ENCODE data around the gene GALNT14.

GALNT14 gene

DNA sequence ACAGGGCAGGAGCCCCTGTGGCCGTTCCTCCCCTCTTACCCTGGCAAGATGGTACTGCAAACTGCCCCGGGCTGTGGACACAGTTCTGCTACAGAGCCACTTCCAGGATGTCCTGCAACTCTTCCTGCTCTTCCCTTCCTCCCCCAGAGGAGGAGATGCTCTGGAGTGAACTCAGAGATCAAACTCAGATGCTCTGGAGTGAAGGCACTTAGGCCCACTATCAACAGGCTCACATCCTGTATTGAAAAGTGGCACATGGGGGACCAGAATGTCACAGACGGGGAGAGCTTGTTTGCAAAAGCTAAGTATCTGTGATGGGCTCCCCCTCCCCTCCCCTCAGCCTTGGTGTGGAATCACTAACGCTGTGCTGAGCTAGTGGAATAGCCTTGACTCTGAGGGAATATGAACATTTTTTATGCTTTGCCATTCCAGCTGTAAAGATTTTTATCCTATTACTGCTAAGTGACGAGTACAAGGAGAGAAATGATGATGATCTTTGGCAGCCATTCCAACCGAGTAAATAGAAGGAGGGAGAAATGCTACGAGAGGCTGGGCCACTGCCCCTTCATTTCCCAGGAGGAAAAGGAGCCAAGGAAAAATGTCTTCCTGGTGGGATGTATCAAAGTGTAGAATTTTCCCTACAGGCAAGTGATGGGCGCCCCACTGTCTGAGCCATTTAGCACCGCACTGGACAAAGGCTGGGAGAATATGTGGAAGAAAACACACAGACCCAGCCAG, 152.6 kb downstream of the GALNT14 start:
- DNase-seq (ENCODE audit: insufficient read length, low spot score) (no peak), FAIRE-seq (no peak)
- TF ChIP-seq POLR2AphosphoS5 (IDR thresholded peaks at IDR 0.05; ENCODE audit: low read depth, low read length) (no peak), TAF1 (IDR thresholded peaks at IDR 0.05; ENCODE audit: low read depth, low read length) (no peak), POLR2A (IDR thresholded peaks at IDR 0.05; ENCODE audit: low read depth, low read length) (no peak), POU2F2 (IDR thresholded peaks at IDR 0.05; ENCODE audit: low read depth, low read length) (no peak), SPI1 (IDR thresholded peaks at IDR 0.05; ENCODE audit: low read depth, low read length) (no peak), PAX5 (IDR thresholded peaks at IDR 0.05; ENCODE audit: insufficient read depth, low read length, severe bottlenecking) (no peak)

DNA sequence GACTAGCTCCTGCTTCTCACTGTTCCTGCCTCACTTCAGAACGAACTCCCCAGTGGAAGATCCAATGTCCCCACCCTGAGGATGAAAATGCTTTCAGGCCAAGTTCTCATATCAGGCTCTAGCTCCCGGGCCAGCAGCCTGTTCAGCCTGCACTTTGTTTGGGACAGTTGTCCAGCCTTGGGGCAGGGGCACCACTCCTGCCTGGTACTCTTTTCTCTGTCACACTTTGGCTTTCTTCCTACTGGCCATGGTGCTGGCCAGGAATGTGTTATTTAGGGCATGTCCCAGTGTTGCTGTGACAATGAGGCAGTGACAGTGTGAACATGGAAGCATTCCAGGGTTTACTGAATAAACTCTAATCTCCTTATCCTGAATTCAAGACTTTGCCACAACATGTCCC, 154.1 kb downstream of the GALNT14 start:
- TF ChIP-seq POU2F2 (IDR thresholded peaks at IDR 0.05; ENCODE audit: low read depth, low read length) (no peak), SPI1 (IDR thresholded peaks at IDR 0.05; ENCODE audit: low read depth, low read length) (no peak), POLR2A (IDR thresholded peaks at IDR 0.05; ENCODE audit: low read depth, low read length) (no peak), POLR2AphosphoS5 (IDR thresholded peaks at IDR 0.05; ENCODE audit: low read depth, low read length) (no peak), PAX5 (IDR thresholded peaks at IDR 0.05; ENCODE audit: insufficient read depth, low read length, severe bottlenecking) (no peak), TAF1 (IDR thresholded peaks at IDR 0.05; ENCODE audit: low read depth, low read length) (no peak)
- FAIRE-seq (no peak), DNase-seq (ENCODE audit: insufficient read length, low spot score) (no peak)

DNA sequence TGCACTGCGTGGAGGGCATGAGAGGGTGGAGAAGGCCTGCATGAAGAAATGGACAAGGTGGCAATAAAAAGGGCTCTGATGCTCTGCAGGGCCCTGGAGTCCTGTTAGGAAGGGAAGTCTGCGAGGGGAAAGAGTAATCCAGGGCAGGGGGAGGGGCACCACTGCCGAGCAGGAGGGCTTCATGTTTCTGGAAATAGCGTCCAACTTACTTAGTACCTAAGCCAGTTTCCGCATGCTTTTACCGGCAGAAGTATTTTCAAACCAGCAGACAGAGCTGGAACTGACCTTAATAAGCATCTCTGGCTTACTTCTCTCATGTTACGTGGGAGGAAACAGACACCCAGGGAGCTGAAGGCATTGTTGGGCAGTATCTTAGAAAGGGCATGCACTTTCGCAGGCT, 156.7 kb downstream of the GALNT14 start:
- TF ChIP-seq POLR2AphosphoS5 (IDR thresholded peaks at IDR 0.05; ENCODE audit: low read depth, low read length) (no peak), SPI1 (IDR thresholded peaks at IDR 0.05; ENCODE audit: low read depth, low read length) (no peak), PAX5 (IDR thresholded peaks at IDR 0.05; ENCODE audit: insufficient read depth, low read length, severe bottlenecking) (no peak), TAF1 (IDR thresholded peaks at IDR 0.05; ENCODE audit: low read depth, low read length) (no peak), POU2F2 (IDR thresholded peaks at IDR 0.05; ENCODE audit: low read depth, low read length) (no peak), POLR2A (IDR thresholded peaks at IDR 0.05; ENCODE audit: low read depth, low read length) (no peak)
- FAIRE-seq (no peak), DNase-seq (ENCODE audit: insufficient read length, low spot score) (no peak)

- TF ChIP-seq POLR2AphosphoS5 (IDR thresholded peaks at IDR 0.05; ENCODE audit: low read depth, low read length) = no peak
- TF ChIP-seq POU2F2 (IDR thresholded peaks at IDR 0.05; ENCODE audit: low read depth, low read length) = no peak
- TF ChIP-seq PAX5 (IDR thresholded peaks at IDR 0.05; ENCODE audit: insufficient read depth, low read length, severe bottlenecking) = no peak
- TF ChIP-seq POLR2A (IDR thresholded peaks at IDR 0.05; ENCODE audit: low read depth, low read length) = no peak
- no peak for TF ChIP-seq SPI1 (IDR thresholded peaks at IDR 0.05; ENCODE audit: low read depth, low read length)
- no peak for TF ChIP-seq TAF1 (IDR thresholded peaks at IDR 0.05; ENCODE audit: low read depth, low read length)
- no peak for DNase-seq (ENCODE audit: insufficient read length, low spot score)
- FAIRE-seq = no peak
Observed at GRCh38 chr2:30981096-30981495, 157.1 kb downstream of the GALNT14 start.

DNA sequence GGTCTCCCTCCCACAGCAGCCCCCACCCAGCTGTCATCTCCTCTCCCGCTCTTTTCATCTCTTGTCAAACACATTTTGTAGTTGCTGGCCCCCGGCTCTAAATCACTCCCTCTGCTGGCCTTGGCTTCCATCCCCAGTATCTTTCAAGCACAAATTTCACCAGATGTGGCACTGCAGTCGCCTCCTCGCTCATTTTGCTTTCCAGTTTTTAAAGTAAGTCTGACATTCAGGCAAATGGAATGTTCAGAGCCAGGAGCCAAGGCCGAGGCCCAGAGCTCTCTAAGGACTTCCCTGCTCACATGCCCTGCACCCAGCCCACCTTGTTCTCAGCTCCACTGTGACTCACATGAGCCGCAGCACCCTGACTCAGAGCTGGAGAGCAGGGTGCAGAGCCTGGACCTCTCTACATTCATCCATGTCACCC, 158.4 kb downstream of the GALNT14 start:
- no peak for DNase-seq (ENCODE audit: insufficient read length, low spot score)
- no peak for TF ChIP-seq POLR2A (IDR thresholded peaks at IDR 0.05; ENCODE audit: low read depth, low read length)
- TF ChIP-seq POLR2AphosphoS5 (IDR thresholded peaks at IDR 0.05; ENCODE audit: low read depth, low read length) = no peak
- TF ChIP-seq PAX5 (IDR thresholded peaks at IDR 0.05; ENCODE audit: insufficient read depth, low read length, severe bottlenecking) = no peak
- no peak for TF ChIP-seq POU2F2 (IDR thresholded peaks at IDR 0.05; ENCODE audit: low read depth, low read length)
- TF ChIP-seq TAF1 (IDR thresholded peaks at IDR 0.05; ENCODE audit: low read depth, low read length) = no peak
- no peak for TF ChIP-seq SPI1 (IDR thresholded peaks at IDR 0.05; ENCODE audit: low read depth, low read length)
- no peak for FAIRE-seq

DNA sequence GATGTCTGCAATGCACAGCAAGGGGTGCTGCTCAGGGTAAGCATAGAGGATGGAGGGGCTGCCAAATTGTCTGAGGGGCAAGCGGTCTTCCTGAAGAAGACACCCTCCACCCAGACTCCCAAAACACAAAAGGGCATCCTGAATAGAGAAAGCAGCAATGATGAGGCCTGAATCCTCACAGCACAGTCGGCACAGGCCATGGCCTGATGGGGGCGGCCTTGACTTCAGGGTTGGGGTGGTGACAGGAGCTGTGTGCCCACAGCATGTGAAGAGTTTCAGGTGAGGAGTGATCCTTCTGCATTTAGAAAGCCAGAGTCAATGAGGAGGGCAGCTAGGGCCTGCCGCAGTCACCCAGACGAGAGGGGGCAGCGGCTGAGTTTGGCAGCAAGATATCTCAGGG, 159.4 kb downstream of the GALNT14 start:
- no peak for TF ChIP-seq POU2F2 (IDR thresholded peaks at IDR 0.05; ENCODE audit: low read depth, low read length)
- TF ChIP-seq PAX5 (IDR thresholded peaks at IDR 0.05; ENCODE audit: insufficient read depth, low read length, severe bottlenecking) = no peak
- no peak for TF ChIP-seq POLR2A (IDR thresholded peaks at IDR 0.05; ENCODE audit: low read depth, low read length)
- no peak for FAIRE-seq
- no peak for DNase-seq (ENCODE audit: insufficient read length, low spot score)

DNA sequence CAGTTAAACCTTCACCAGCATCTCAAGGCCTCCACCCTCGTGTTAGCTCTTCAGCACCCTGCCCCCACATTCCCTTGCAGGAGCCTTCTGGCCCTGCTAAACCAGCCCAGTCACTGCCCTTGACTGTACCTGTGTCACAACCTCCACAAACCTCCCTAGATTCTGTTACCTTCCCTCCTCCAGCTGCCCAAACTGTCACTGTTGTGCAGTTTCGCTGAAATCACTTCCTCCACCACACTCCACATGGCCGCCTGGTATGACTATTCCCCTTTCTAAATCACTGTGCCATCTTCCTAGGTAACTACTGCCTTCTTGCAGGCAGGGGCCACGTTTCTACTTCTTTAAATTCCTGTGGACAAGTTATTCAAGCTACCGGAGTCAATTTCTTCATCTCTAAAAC, 160.2 kb downstream of the GALNT14 start:
- TF ChIP-seq SPI1 (IDR thresholded peaks at IDR 0.05; ENCODE audit: low read depth, low read length) (no peak), PAX5 (IDR thresholded peaks at IDR 0.05; ENCODE audit: insufficient read depth, low read length, severe bottlenecking) (no peak), POU2F2 (IDR thresholded peaks at IDR 0.05; ENCODE audit: low read depth, low read length) (no peak), POLR2A (IDR thresholded peaks at IDR 0.05; ENCODE audit: low read depth, low read length) (no peak)
- FAIRE-seq (no peak), DNase-seq (ENCODE audit: insufficient read length, low spot score) (no peak)

GRCh38 chr2:30975156-30975555, 163.1 kb downstream of the GALNT14 start:
- FAIRE-seq = no peak
- TF ChIP-seq PAX5 (IDR thresholded peaks at IDR 0.05; ENCODE audit: insufficient read depth, low read length, severe bottlenecking) = no peak
- no peak for TF ChIP-seq POLR2AphosphoS5 (IDR thresholded peaks at IDR 0.05; ENCODE audit: low read depth, low read length)
- no peak for DNase-seq (ENCODE audit: insufficient read length, low spot score)

GRCh38 chr2:30974554-30974953, 163.7 kb downstream of the GALNT14 start:
- no peak for FAIRE-seq
- TF ChIP-seq TAF1 (IDR thresholded peaks at IDR 0.05; ENCODE audit: low read depth, low read length) = no peak
- TF ChIP-seq POLR2A (IDR thresholded peaks at IDR 0.05; ENCODE audit: low read depth, low read length) = no peak
- TF ChIP-seq POU2F2 (IDR thresholded peaks at IDR 0.05; ENCODE audit: low read depth, low read length) = no peak
- TF ChIP-seq SPI1 (IDR thresholded peaks at IDR 0.05; ENCODE audit: low read depth, low read length) = no peak
- TF ChIP-seq POLR2AphosphoS5 (IDR thresholded peaks at IDR 0.05; ENCODE audit: low read depth, low read length) = no peak
- TF ChIP-seq PAX5 (IDR thresholded peaks at IDR 0.05; ENCODE audit: insufficient read depth, low read length, severe bottlenecking) = no peak

DNA sequence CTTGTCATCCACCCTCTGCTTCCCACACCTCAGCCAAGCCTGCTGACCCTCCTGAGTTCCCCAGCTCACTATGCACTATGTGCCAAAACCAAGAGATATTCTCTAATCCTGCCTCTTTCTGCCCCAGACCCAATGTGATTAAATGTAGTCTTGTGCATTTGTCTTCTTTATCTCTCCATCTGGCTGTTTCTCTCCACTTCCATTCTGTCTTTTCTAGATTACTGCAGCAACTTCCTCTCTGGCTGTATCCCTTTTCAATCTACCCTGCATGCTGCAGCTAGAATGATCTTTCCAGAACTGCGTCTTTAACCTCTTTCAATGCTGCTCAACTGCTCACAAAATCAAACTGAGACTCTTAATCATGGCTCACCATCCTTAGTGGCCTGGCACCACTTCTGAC, 164.1 kb downstream of the GALNT14 start:
- FAIRE-seq (no peak), DNase-seq (ENCODE audit: insufficient read length, low spot score) (no peak)
- TF ChIP-seq POLR2A (IDR thresholded peaks at IDR 0.05; ENCODE audit: low read depth, low read length) = no peak
- TF ChIP-seq TAF1 (IDR thresholded peaks at IDR 0.05; ENCODE audit: low read depth, low read length) = no peak
- TF ChIP-seq POLR2AphosphoS5 (IDR thresholded peaks at IDR 0.05; ENCODE audit: low read depth, low read length) = no peak
- no peak for TF ChIP-seq PAX5 (IDR thresholded peaks at IDR 0.05; ENCODE audit: insufficient read depth, low read length, severe bottlenecking)
- TF ChIP-seq POU2F2 (IDR thresholded peaks at IDR 0.05; ENCODE audit: low read depth, low read length) = no peak
- TF ChIP-seq SPI1 (IDR thresholded peaks at IDR 0.05; ENCODE audit: low read depth, low read length) = no peak

More at GRCh38 chr2:30974554-30974953, 163.7 kb downstream of the GALNT14 start:
- DNase-seq (ENCODE audit: insufficient read length, low spot score) = no peak

All from GM12891 (cell line).